ENCODE results near the gene FA2H. TPM values are rescaled to one million over a fixed set of nuclear protein-coding genes. Genes with fewer than 3 reads are reported as not detected.

Gene FA2H
- total and polyA plus RNA-seq, 2 of the 13 experiments (the other 11 are each of a cell fraction or from before 2014, with no cell fraction given): 0.20 TPM; not detected in 1

- TF ChIP-seq TRAFD1 (CRISPR knock-in tag; IDR thresholded peaks at IDR 0.05; ENCODE audit: borderline replicate concordance) (no peak), SOX6 (IDR thresholded peaks at IDR 0.05) (no peak), SOX6 (CRISPR knock-in tag; IDR thresholded peaks at IDR 0.05) (peak; percentile 76), ZFP36L2 (CRISPR knock-in tag; IDR thresholded peaks at IDR 0.05) (0 out of 2 replicates have a peak, but pooled peaks have one; percentile 67), SRSF1 (optimal IDR thresholded peaks at IDR 0.05; ENCODE audit: low read depth, low read length) (no peak), ZNF891 (CRISPR knock-in tag; IDR thresholded peaks at IDR 0.05) (peak; percentile 88), ZNF549 (CRISPR knock-in tag; IDR thresholded peaks at IDR 0.05) (no peak), ZNF337 (CRISPR knock-in tag; IDR thresholded peaks at IDR 0.05; ENCODE audit: borderline replicate concordance, low read depth) (peak; percentile 93; the same call in 1 of the 2 replicates), REL (CRISPR knock-in tag; conservative IDR thresholded peaks at IDR 0.05) (peak; percentile 60; the same call in 1 of the 2 replicates), NFE2L1 (CRISPR knock-in tag; IDR thresholded peaks at IDR 0.05; ENCODE audit: borderline replicate concordance) (peak; percentile 83; the same call in 1 of the 2 replicates), ZNF124 (CRISPR knock-in tag; IDR thresholded peaks at IDR 0.05) (peak; percentile 94; the same call in 1 of the 2 replicates), ZBTB49 (CRISPR knock-in tag; IDR thresholded peaks at IDR 0.05; ENCODE audit: borderline replicate concordance) (no peak), ZNF276 (CRISPR knock-in tag; IDR thresholded peaks at IDR 0.05; ENCODE audit: low read depth) (no peak; the same call in 1 of the 2 replicates), DDIT3 (CRISPR knock-in tag; IDR thresholded peaks at IDR 0.05) (peak; percentile 78; the same call in 1 of the 2 replicates), TBL1XR1 (IDR thresholded peaks at IDR 0.05; ENCODE audit: borderline replicate concordance, low read length, partially characterized antibody) (no peak), ZIK1 (CRISPR knock-in tag; IDR thresholded peaks at IDR 0.05; ENCODE audit: borderline replicate concordance, low read depth) (0 out of 2 replicates have a peak, but pooled peaks have one; percentile 50), ZNF143 (CRISPR knock-in tag; IDR thresholded peaks at IDR 0.05) (0 out of 2 replicates have a peak, but pooled peaks have one; percentile 51), ETV6 (CRISPR knock-in tag; conservative IDR thresholded peaks at IDR 0.05) (peak; percentile 85), SALL2 (CRISPR knock-in tag; IDR thresholded peaks at IDR 0.05) (peak; percentile 70; the same call in 1 of the 2 replicates), ZNF354B (CRISPR knock-in tag; IDR thresholded peaks at IDR 0.05) (no peak), ZNF329 (CRISPR knock-in tag; IDR thresholded peaks at IDR 0.05; ENCODE audit: low read depth) (no peak), SNAPC5 (CRISPR knock-in tag; IDR thresholded peaks at IDR 0.05; ENCODE audit: borderline replicate concordance) (no peak; the same call in 1 of the 2 replicates), NR2F6 (IDR thresholded peaks at IDR 0.05) (peak; percentile 15; the same call in 1 of the 2 replicates), NR2F6 (CRISPR knock-in tag; IDR thresholded peaks at IDR 0.05) (peak; percentile 2; the same call in 1 of the 2 replicates)
Measured at GRCh38 chr16:74700438-74701225, 74.0 kb downstream of the FA2H start, which contains the start of gene MLKL (continued).
